A673 (cell line): ENCODE results near the gene PMPCA.

Experiments used
- EZH2 ChIP-seq: fragments of 200-600 bp; sonication (generic); IDR thresholded peaks from 2 replicates; pipeline ENCODE4 v1.6.1; 2017; ENCODE audit warnings: borderline replicate concordance, low read depth, mild to moderate bottlenecking, mixed read lengths, antibody characterized with exemption, low read length; ENCODE audit not compliant: poor library complexity, severe bottlenecking
- TF ChIP-seq, protein P1 (sequence below): fragments of 300-800, 200-600 bp; sonication (generic); conservative IDR thresholded peaks from 2 replicates; pipeline ENCODE4 v1.5.1; 2017; ENCODE audit warnings: low read depth, mild to moderate bottlenecking, antibody characterized with exemption, low read length, moderate library complexity, mixed read lengths

DNA sequence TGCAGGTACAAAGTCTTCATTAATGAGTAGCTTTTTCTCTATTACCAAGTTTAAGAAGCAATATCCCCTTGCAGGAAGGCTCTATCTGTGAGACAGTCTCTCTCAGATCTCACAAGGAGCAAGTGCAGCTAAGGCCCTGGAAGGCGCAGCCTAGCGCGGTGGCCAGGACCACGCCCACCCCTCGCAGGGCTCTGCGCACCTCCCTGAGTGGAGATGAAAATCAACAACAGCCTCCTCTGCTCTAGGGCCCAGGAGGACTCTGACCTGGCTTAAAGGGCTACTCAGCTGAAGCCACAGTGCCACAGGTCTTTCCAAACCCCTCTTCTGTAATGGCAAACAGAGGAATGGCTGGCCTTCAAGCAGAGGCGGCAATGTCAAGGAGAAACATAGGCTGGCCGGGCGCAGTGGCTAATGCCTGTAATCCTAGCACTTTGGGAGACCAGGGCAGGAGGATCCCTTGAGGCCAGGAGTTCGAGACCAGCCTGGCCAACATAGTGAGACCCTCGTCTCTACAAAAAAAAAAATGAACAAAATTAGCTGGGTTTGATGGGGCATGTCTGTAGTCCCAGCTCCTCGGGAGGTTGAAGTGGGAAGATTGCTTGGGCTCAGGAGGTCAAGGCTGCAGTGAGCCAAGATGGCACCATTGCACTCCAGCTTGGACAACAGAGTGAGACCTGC lies 60.5 kb downstream of the PMPCA start:
- TF ChIP-seq, protein P1, sequence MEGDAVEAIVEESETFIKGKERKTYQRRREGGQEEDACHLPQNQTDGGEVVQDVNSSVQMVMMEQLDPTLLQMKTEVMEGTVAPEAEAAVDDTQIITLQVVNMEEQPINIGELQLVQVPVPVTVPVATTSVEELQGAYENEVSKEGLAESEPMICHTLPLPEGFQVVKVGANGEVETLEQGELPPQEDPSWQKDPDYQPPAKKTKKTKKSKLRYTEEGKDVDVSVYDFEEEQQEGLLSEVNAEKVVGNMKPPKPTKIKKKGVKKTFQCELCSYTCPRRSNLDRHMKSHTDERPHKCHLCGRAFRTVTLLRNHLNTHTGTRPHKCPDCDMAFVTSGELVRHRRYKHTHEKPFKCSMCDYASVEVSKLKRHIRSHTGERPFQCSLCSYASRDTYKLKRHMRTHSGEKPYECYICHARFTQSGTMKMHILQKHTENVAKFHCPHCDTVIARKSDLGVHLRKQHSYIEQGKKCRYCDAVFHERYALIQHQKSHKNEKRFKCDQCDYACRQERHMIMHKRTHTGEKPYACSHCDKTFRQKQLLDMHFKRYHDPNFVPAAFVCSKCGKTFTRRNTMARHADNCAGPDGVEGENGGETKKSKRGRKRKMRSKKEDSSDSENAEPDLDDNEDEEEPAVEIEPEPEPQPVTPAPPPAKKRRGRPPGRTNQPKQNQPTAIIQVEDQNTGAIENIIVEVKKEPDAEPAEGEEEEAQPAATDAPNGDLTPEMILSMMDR: no peak
- no peak for TF ChIP-seq EZH2
